ENCODE data around the gene PCBP3.

The PCBP3 gene

GRCh38 chr21:45802425-45802824 lies 158.9 kb downstream of the PCBP3 start:
- no peaks in the 10 kb centered on the region for H3K27me3 ChIP-seq (ENCODE audit: insufficient read depth, low read length, poor library complexity)
- H3K4me2 ChIP-seq (ENCODE audit: insufficient read depth, low read length) = no peak overlapping the region
- DNase-seq (no peak), ATAC-seq (ENCODE audit: insufficient read depth, low read depth) (no peak)
- peaks cover 23% of the 10 kb centered on the region for H4K20me1 ChIP-seq (ENCODE audit: insufficient read depth, low read length)
- H3K79me2 ChIP-seq (ENCODE audit: insufficient read depth, low read length) = no peaks in the 10 kb centered on the region
- TF ChIP-seq EZH2 (IDR thresholded peaks at IDR 0.05; ENCODE audit: borderline replicate concordance, low read depth, low read length, severe bottlenecking) = no peak
- TF ChIP-seq CTCF (IDR thresholded peaks at IDR 0.05; ENCODE audit: borderline replicate concordance, extremely low read depth, low read length, poor library complexity, severe bottlenecking) = no peak
- H3K36me3 ChIP-seq (ENCODE audit: insufficient read depth, low read length) = no peaks in the 10 kb centered on the region
- H3K4me1 ChIP-seq (ENCODE audit: insufficient read depth, low read length) = no peaks in the 10 kb centered on the region
- no peak overlapping the region for H3K4me3 ChIP-seq (ENCODE audit: low read depth in 1 of 2, low read length in 2 of 2)
- H3K27ac ChIP-seq (ENCODE audit: low read length) = no peak overlapping the region
- no peaks in the 10 kb centered on the region for H3K9me3 ChIP-seq (ENCODE audit: insufficient read depth, low read length, severe bottlenecking)
- H3K9ac ChIP-seq (ENCODE audit: low read depth, low read length) = no peak overlapping the region
- H2AFZ ChIP-seq (ENCODE audit: low read depth, low read length) = no peak overlapping the region

DNA sequence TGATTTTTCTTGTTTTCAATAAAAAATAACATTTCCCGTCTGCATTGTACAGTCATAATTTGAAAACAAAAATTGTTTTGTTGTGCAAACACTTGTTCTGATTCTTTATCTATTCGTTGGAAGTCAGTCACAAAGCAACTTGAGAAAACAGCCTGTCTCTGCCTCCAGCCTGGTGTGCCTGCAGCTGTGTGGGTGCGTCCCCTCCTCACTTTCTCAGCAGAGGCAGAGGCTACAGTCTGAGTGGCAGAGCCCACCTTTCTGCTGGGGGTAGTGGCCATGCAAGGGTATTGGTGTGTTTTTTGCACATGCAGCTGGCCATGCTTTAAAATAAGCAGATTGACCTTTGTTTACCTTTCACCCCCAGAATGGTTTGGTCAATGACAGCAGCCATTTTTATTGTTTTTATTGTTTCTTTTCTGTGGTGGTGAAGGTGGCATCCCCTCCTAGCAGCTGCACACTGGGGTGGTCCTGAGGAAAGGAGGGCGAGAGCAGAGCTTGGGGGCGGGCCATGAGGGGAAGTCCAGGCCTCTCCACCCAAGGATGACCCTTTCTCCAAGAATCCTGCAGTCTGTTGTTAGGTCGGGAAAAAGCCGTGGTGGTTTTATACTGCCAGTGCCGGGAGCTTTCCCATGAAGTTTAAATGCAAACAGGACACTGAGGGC lies 159.6 kb downstream of the PCBP3 start:
- H3K36me3 ChIP-seq (ENCODE audit: insufficient read depth, low read length) = no peaks in the 10 kb centered on the region
- no peaks in the 10 kb centered on the region for H3K9me3 ChIP-seq (ENCODE audit: insufficient read depth, low read length, severe bottlenecking)
- no peaks in the 10 kb centered on the region for H3K4me1 ChIP-seq (ENCODE audit: insufficient read depth, low read length)
- no peak overlapping the region for H3K4me2 ChIP-seq (ENCODE audit: insufficient read depth, low read length)
- no peak overlapping the region for H2AFZ ChIP-seq (ENCODE audit: low read depth, low read length)
- H4K20me1 ChIP-seq (ENCODE audit: insufficient read depth, low read length) = peaks cover 23% of the 10 kb centered on the region
- no peaks in the 10 kb centered on the region for H3K79me2 ChIP-seq (ENCODE audit: insufficient read depth, low read length)
- TF ChIP-seq CTCF (IDR thresholded peaks at IDR 0.05; ENCODE audit: borderline replicate concordance, extremely low read depth, low read length, poor library complexity, severe bottlenecking) = no peak
- no peak overlapping the region for H3K9ac ChIP-seq (ENCODE audit: low read depth, low read length)
- H3K4me3 ChIP-seq (ENCODE audit: low read depth in 1 of 2, low read length in 2 of 2) = no peak overlapping the region
- ATAC-seq (ENCODE audit: insufficient read depth, low read depth) (no peak), DNase-seq (no peak)
- H3K27ac ChIP-seq (ENCODE audit: low read length) = no peak overlapping the region
- no peaks in the 10 kb centered on the region for H3K27me3 ChIP-seq (ENCODE audit: insufficient read depth, low read length, poor library complexity)

DNA sequence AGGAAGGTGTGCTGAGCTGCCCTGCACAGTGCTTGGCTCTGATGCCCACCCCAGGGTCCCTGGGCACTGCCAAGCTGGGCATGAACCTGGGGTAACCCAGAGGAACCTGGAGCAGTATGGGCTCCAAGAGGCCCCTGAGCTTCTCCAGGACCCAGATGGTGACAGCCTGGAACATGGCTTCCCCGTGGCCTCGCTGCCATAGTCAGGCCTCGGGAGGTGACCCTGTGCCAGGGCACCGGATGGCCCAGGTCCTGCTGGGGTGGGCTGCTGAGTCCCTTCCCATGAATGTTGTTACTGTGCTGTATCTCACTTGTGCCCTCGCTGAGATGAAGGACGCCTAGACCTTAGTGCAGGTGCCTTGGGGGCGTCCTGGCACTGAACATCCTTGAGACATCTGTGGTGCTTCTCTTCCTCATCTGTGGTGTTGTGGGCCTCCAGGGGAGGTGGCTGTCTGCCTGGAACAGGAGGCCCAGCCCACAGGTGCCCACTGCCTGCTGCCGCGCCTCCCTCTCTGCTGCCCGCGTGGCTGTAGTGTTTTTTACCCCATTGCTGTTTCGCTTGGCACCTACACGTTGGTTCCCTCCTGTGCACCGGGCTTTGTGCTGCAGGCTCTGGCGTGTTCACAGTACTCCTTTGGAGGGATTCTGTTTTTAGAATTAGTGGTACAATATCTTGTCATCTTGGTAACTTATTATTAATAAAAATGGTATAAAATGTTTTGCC lies 160.3 kb downstream of the PCBP3 start:
- no peak for ATAC-seq (ENCODE audit: insufficient read depth, low read depth)

More for the DNA sequence above, 160.3 kb downstream of the PCBP3 start:
- TF ChIP-seq EZH2 (IDR thresholded peaks at IDR 0.05; ENCODE audit: borderline replicate concordance, low read depth, low read length, severe bottlenecking) (no peak), CTCF (IDR thresholded peaks at IDR 0.05; ENCODE audit: borderline replicate concordance, extremely low read depth, low read length, poor library complexity, severe bottlenecking) (no peak)
- H3K9ac ChIP-seq (ENCODE audit: low read depth, low read length) = no peak overlapping the region
- H3K4me2 ChIP-seq (ENCODE audit: insufficient read depth, low read length) = no peak overlapping the region
- H3K4me1 ChIP-seq (ENCODE audit: insufficient read depth, low read length) = no peaks in the 10 kb centered on the region
- no peaks in the 10 kb centered on the region for H3K36me3 ChIP-seq (ENCODE audit: insufficient read depth, low read length)
- H3K79me2 ChIP-seq (ENCODE audit: insufficient read depth, low read length) = no peaks in the 10 kb centered on the region
- H3K4me3 ChIP-seq (ENCODE audit: low read depth in 1 of 2, low read length in 2 of 2) = no peak overlapping the region
- no peak overlapping the region for H2AFZ ChIP-seq (ENCODE audit: low read depth, low read length)
- no peak for DNase-seq
- H3K27me3 ChIP-seq (ENCODE audit: insufficient read depth, low read length, poor library complexity) = no peaks in the 10 kb centered on the region
- H4K20me1 ChIP-seq (ENCODE audit: insufficient read depth, low read length) = peaks cover 23% of the 10 kb centered on the region
- H3K27ac ChIP-seq (ENCODE audit: low read length) = no peak overlapping the region
- H3K9me3 ChIP-seq (ENCODE audit: insufficient read depth, low read length, severe bottlenecking) = no peaks in the 10 kb centered on the region
